GM12891 (cell line): ENCODE measurements around the gene RARRES1.

ENCODE experiments used
- PAX5 ChIP-seq: IDR thresholded peaks from 2 replicates; pipeline ENCODE4 v1.6.1; 2011; ENCODE audit warnings: low read length, moderate library complexity, mild to moderate bottlenecking; ENCODE audit not compliant: insufficient read depth, severe bottlenecking
- POLR2A ChIP-seq: IDR thresholded peaks from 2 replicates; pipeline ENCODE4 v1.6.1; 2011; ENCODE audit warnings: low read depth, low read length, control low read depth
- POLR2AphosphoS5 ChIP-seq: IDR thresholded peaks from 2 replicates; pipeline ENCODE4 v1.6.1; 2011; ENCODE audit warnings: low read depth, low read length, control low read depth
- SPI1 ChIP-seq: IDR thresholded peaks from 2 replicates; pipeline ENCODE4 v1.6.1; 2011; ENCODE audit warnings: low read depth, low read length, control low read depth
- TAF1 ChIP-seq: IDR thresholded peaks from 2 replicates; pipeline ENCODE4 v1.6.1; 2011; ENCODE audit warnings: low read depth, low read length, control low read depth

DNA sequence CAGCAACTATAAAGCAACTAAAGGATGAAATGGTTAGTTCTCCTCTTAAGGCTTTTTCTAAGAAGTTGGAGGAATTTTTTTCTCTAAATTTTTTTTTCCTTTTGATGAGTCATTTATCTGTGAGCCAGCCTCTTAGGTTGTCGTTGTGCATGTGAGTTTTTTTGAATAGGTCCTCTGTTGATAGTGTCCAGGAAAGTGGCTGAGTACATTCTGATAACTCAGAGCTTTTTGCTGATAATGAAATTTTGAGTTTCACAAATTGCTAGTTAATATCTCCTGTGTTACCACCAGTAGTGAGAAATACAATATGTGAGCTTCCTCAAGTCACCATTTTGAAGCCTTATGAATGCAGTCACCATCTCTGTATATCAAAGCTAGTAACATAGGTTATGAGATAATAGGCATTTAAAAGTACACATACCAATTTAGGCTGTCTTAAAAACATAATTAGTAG lies 52.7 kb downstream of the RARRES1 start:
- TF ChIP-seq POLR2AphosphoS5 (no peak), POLR2A (no peak), TAF1 (no peak), SPI1 (no peak), PAX5 (no peak)
